ENCODE data around the gene TREML1.

Gene TREML1

GRCh38 chr6:41177287-41177686, 23.1 kb upstream of the TREML1 start:
- no peak for DNase-seq

- no peak for DNase-seq
Observed at GRCh38 chr6:41176189-41176588, 22.0 kb upstream of the TREML1 start.

- DNase-seq, result no peak
Observed at GRCh38 chr6:41175084-41175483, 20.9 kb upstream of the TREML1 start.

- no peak for DNase-seq
Observed at GRCh38 chr6:41174610-41175009, 20.5 kb upstream of the TREML1 start.

GRCh38 chr6:41171908-41172307, 17.8 kb upstream of the TREML1 start:
- no peak for DNase-seq

- no peak for DNase-seq
Observed at GRCh38 chr6:41170547-41171160, 16.5 kb upstream of the TREML1 start.

- no peak for DNase-seq
Observed at GRCh38 chr6:41167173-41167963, 13.2 kb upstream of the TREML1 start.

- no peak for DNase-seq
Observed at GRCh38 chr6:41164551-41165120, 10.5 kb upstream of the TREML1 start.

GRCh38 chr6:41163419-41163717, 9.2 kb upstream of the TREML1 start:
- DNase-seq, result no peak

- DNase-seq, result no peak
Observed at GRCh38 chr6:41162687-41163418, 8.7 kb upstream of the TREML1 start, which contains the start of gene TREM2. Gene TREM2 (minus strand): TSS chr6:41163116. CDS start chr6:41163082, 34 bp downstream.

GRCh38 chr6:41161851-41162552, 7.9 kb upstream of the TREML1 start:
- DNase-seq, result no peak

GRCh38 chr6:41161380-41161779, 7.2 kb upstream of the TREML1 start:
- no peak for DNase-seq

- no peak for DNase-seq
Observed at GRCh38 chr6:41160933-41161332, 6.8 kb upstream of the TREML1 start.

- peak; percentile 77 for DNase-seq
Observed at GRCh38 chr6:41159415-41160082, 5.4 kb upstream of the TREML1 start.

- no peak for DNase-seq
Observed at GRCh38 chr6:41157323-41157722, 3.2 kb upstream of the TREML1 start.

GRCh38 chr6:41156771-41157170, 2.6 kb upstream of the TREML1 start:
- no peak for DNase-seq

GRCh38 chr6:41156001-41156400, 1.9 kb upstream of the TREML1 start:
- no peak for DNase-seq

GRCh38 chr6:41155132-41155805, 1.1 kb upstream of the TREML1 start:
- no peak for DNase-seq

GRCh38 chr6:41153451-41153850, 696 bp downstream of the TREML1 start:
- DNase-seq, result no peak

GRCh38 chr6:41150671-41151070, 3.5 kb downstream of the TREML1 start:
- DNase-seq, result no peak

- no peak for DNase-seq
Observed at GRCh38 chr6:41147917-41148316, 6.2 kb downstream of the TREML1 start.

GRCh38 chr6:41136911-41137310, 17.2 kb downstream of the TREML1 start:
- no peak for DNase-seq
